ENCODE measurements around the gene LLCFC1.

LLCFC1 gene

DNA sequence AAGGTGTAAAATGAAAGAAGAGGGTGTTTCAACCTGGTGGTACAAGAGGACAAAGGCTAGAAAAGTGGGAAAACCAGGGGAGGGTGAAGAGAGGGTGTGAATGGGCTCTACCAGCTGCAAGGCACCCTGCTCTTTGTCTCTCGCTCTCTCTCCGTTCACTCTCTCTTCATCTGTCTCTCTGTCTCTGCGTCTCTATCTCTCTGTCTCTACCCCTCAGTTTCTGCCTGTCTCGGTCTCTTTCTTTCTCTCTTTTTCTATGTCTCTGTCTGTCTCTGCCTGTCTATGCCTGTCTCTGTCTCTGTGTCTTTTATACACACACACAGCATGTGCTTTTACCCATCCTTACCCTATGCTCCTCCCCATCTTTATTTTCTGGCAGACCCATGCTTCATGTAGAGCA, 673 bp upstream of the LLCFC1 start:
- H3K36me3 ChIP-seq, result no peaks in the 10 kb centered on the region
- H3K9me3 ChIP-seq, result 0 out of 2 replicates have a peak, but pooled peaks cover 6% of the 10 kb centered on the region
- no peaks in the 10 kb centered on the region for H3K27me3 ChIP-seq
- no peak overlapping the region for H3K27ac ChIP-seq
- H3K4me2 ChIP-seq, result no peak overlapping the region
- no peak for TF ChIP-seq Cebpa-rat (IDR thresholded peaks at IDR 0.05)
- H3K4me1 ChIP-seq, result peaks cover 20% of the 10 kb centered on the region
- no peak overlapping the region for H3K9ac ChIP-seq
- H4K20me1 ChIP-seq, result no peaks in the 10 kb centered on the region
- no peak overlapping the region for H3K4me3 ChIP-seq

DNA sequence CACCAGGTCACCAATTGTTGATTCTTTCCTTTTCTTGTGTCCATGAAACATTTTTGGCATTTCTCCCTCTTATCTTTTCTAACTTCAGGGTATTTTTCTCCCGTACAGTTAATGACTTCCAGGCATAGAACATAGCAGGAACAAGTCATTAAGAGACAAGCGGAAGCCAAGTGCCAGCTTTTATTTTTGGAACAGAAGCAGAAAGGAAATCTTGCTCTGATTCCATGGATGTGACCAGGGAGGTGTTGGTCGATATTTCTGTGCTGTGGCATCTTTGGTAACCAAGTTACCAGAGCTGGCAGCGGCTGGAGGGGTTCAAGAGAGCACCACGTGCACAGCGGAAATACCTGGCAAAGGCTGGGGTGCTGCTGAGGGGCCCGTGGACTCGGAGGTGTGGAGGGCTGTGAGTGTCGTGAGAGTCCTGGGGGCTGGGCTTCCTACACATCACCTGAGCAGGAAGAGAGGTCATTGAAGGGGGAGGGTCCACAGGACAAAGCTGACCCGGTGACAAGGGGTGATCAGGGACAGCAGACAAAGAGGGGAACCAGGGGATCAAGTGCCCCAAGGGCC, 1.8 kb downstream of the LLCFC1 start:
- H3K27ac ChIP-seq, result no peak overlapping the region
- no peak overlapping the region for H3K9ac ChIP-seq
- H4K20me1 ChIP-seq, result no peaks in the 10 kb centered on the region
- H3K4me1 ChIP-seq, result peaks cover 15% of the 10 kb centered on the region
- no peaks in the 10 kb centered on the region for H3K27me3 ChIP-seq
- no peak overlapping the region for H3K4me3 ChIP-seq
- no peaks in the 10 kb centered on the region for H3K36me3 ChIP-seq
- no peak overlapping the region for H3K4me2 ChIP-seq
- 0 out of 2 replicates have a peak, but pooled peaks cover 6% of the 10 kb centered on the region for H3K9me3 ChIP-seq
- TF ChIP-seq Cebpa-rat (IDR thresholded peaks at IDR 0.05), result no peak

DNA sequence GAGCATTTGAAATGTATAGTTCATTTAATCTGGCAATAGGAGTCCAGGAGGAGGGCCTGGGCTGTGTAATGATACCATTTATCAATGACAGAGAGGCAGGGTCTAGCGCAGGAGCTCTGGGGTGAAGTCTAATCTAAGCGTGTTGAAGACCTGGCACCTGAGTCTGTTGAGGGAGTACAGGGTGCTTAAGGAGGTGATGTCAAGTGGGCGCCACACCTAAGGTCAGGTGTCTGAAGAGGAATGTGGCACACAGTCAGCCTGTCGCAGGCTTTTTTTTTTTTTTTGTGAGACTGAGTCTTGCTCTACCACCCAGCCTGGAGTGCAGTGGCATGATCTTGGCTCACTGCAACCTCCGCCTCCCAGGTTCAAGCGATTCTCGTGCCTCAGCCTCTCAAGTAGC, 2.3 kb downstream of the LLCFC1 start:
- no peak overlapping the region for H3K4me2 ChIP-seq
- H3K27me3 ChIP-seq, result no peaks in the 10 kb centered on the region
- no peaks in the 10 kb centered on the region for H4K20me1 ChIP-seq
- no peak overlapping the region for H3K9ac ChIP-seq
- H3K27ac ChIP-seq, result no peak overlapping the region
- no peaks in the 10 kb centered on the region for H3K36me3 ChIP-seq
- H3K4me1 ChIP-seq, result peaks cover 20% of the 10 kb centered on the region
- H3K4me3 ChIP-seq, result no peak overlapping the region
- TF ChIP-seq Cebpa-rat (IDR thresholded peaks at IDR 0.05), result no peak
- H3K9me3 ChIP-seq, result 0 out of 2 replicates have a peak, but pooled peaks cover 6% of the 10 kb centered on the region

DNA sequence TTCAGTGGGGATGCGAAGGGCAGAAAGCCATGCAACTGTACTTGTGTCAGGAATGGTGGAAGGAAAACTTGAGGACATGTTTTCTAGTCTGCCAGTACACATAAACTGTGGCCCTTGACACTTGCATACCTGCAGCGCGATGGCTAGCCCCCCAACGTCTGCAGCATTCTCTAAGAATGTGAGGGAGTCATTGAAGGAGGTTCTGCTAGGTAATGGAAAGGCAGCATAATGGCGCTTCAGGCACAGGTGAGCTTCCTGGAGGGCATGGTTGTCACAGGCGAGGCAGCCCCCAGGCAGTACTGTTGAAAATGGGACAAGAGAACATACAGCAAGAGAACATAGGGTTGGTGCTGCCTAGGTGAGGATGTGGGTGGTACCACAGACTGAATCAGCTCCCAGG, 3.5 kb downstream of the LLCFC1 start:
- no peaks in the 10 kb centered on the region for H3K27me3 ChIP-seq
- H3K36me3 ChIP-seq, result no peaks in the 10 kb centered on the region
- H3K9ac ChIP-seq, result no peak overlapping the region
- H3K4me1 ChIP-seq, result peaks cover 32% of the 10 kb centered on the region
- H3K4me3 ChIP-seq, result no peak overlapping the region
- H3K27ac ChIP-seq, result no peak overlapping the region
- no peaks in the 10 kb centered on the region for H4K20me1 ChIP-seq
- no peak for TF ChIP-seq Cebpa-rat (IDR thresholded peaks at IDR 0.05)
- H3K4me2 ChIP-seq, result no peak overlapping the region
- H3K9me3 ChIP-seq, result 0 out of 2 replicates have a peak, but pooled peaks cover 6% of the 10 kb centered on the region

DNA sequence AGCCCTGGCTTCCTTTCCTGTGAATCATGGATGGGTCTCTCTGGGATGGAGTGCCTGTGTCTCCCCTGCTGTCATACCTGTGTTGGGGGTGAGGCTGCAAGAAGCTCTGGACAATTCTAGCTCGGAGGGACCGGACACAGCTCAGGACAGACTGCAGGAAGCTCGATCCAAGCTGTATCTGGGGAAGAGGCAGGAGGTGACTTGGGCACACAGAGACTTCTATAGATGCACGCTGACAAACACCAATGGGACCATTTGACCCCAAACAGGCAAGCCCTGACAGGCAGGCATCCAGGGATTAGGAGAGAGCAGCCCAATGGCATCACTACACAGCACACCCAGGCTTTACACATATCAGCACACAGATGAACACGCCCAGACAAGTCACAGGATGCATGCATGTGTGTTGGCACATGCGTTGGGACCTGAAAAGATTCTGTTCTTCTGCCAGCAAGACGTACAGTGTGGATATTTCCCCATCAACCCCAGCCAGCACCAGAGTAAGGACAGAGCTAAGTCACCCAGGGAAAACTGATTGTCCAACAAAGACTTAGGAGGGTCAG, 4.5 kb downstream of the LLCFC1 start:
- no peak for TF ChIP-seq Cebpa-rat (IDR thresholded peaks at IDR 0.05)
- no peaks in the 10 kb centered on the region for H3K27me3 ChIP-seq
- no peaks in the 10 kb centered on the region for H3K36me3 ChIP-seq
- H3K4me1 ChIP-seq, result peaks cover 42% of the 10 kb centered on the region
- no peak overlapping the region for H3K4me2 ChIP-seq
- H3K27ac ChIP-seq, result no peak overlapping the region
- H3K9ac ChIP-seq, result no peak overlapping the region
- H4K20me1 ChIP-seq, result no peaks in the 10 kb centered on the region
- no peak overlapping the region for H3K4me3 ChIP-seq
- 0 out of 2 replicates have a peak, but pooled peaks cover 6% of the 10 kb centered on the region for H3K9me3 ChIP-seq

DNA sequence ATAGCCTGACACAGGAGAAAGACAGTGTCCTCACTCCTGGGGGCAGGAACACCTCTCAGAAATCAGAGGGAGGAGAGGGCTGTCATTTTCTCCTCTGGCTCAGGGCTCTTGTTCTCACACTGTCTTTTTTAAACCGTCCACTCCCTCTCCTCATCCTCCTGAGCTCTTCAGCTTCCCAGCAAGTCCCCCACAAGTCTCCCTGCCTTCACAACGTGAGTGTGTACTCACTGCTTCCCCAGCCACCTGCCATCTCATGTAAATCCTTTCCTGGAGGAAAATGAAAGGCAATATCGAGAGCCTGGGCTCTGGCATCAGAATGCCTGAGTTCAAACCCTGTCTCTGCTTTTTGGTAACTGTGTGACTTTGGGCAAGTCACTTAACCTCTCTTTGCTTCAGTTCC, 5.7 kb downstream of the LLCFC1 start:
- Histone ChIP-seq H3K9me3 (0 out of 2 replicates have a peak, but pooled peaks cover 6% of the 10 kb centered on the region), H4K20me1 (no peaks in the 10 kb centered on the region), H3K27me3 (no peaks in the 10 kb centered on the region), H3K36me3 (no peaks in the 10 kb centered on the region), H3K4me1 (peaks cover 53% of the 10 kb centered on the region), H3K9ac (peak overlapping the region; percentile 9; the same call in 1 of the 2 replicates), H3K4me2 (no peak overlapping the region), H3K27ac (no peak overlapping the region; the same call in 1 of the 2 replicates), H3K4me3 (no peak overlapping the region)
- TF ChIP-seq Cebpa-rat (IDR thresholded peaks at IDR 0.05), result no peak

DNA sequence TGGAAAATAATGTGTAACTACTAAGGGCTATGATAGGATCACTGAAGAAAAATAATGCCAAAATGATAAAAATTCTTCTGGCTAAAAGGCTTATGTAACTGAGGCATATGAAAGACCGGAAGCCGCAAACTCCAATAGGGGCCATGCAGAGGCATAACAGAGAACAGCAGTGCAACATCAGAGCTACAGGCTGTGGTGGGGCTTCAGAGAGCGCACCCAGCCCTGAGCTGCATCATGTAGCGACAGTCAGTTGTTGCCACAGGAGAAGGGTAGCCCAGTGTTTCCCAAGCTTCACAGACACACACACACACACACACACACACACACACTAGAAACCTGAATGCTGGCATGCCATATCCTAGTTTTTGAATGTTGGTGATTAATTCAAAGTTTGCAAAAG, 9.3 kb downstream of the LLCFC1 start:
- no peak for TF ChIP-seq Cebpa-rat (IDR thresholded peaks at IDR 0.05)
- Histone ChIP-seq H3K27me3 (no peaks in the 10 kb centered on the region), H4K20me1 (no peaks in the 10 kb centered on the region), H3K27ac (peak overlapping the region; percentile 18; the same call in 1 of the 2 replicates), H3K4me1 (peaks cover 83% of the 10 kb centered on the region), H3K4me2 (peak overlapping the region; percentile 85), H3K36me3 (no peaks in the 10 kb centered on the region), H3K4me3 (no peak overlapping the region), H3K9ac (no peak overlapping the region), H3K9me3 (peaks cover 8% of the 10 kb centered on the region)

DNA sequence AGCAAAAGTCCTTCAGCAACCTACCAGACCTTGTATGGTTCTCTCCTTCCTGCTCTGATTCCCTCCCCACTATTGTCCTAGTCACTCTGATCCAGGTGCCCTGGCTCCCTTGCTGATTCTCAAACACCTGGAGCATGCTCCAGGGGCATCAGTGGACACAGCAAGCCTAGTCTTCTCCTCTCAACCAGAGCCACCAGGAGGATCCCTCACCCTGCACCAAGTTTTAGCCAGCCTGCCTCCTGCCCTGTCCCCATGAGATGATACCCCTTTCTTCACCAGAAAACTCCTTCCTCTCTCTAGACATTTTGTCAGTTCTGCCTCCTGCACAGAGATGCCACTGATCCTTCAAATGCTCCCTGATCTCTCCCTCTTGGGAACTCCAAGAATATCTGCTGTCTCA, 11.0 kb downstream of the LLCFC1 start:
- Histone ChIP-seq H3K27me3 (no peaks in the 10 kb centered on the region), H3K9ac (no peak overlapping the region), H3K4me2 (peak overlapping the region; percentile 85), H3K27ac (peak overlapping the region; percentile 61; the same call in 1 of the 2 replicates), H3K36me3 (no peaks in the 10 kb centered on the region), H3K9me3 (peaks cover 23% of the 10 kb centered on the region), H3K4me3 (peak overlapping the region; percentile 30; the same call in 1 of the 2 replicates), H4K20me1 (no peaks in the 10 kb centered on the region), H3K4me1 (peaks cover 80% of the 10 kb centered on the region)
- TF ChIP-seq Cebpa-rat (IDR thresholded peaks at IDR 0.05), result no peak

DNA sequence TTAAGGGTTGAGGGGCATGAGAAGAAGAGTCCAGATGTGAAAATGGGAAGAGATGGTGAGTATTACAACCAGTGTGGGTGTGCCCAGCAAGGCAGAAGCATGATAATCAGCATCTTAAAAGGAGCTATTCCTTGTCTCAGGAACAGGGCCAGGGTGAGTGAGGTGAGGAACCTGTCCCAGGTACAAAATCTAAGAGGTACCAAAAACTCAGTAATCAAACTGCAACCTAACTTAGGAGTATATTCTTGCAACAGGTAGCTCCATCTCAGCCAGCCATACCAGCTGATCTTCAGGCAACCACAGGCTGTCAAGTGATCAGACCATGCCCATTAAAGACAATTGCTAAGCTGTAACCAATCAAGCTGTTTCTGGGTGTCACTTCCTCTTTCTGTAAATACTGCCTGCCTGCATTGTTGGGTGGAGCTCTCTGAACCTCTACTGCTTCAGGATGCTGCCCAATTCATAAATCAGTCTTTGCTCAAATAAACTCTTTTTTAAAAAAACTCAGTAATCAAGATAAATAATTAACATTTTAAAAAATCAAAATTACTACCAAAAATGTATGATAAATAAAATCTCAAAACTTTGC, 15.5 kb downstream of the LLCFC1 start:
- H3K4me2 ChIP-seq, result no peak overlapping the region
- no peaks in the 10 kb centered on the region for H4K20me1 ChIP-seq
- peaks cover 41% of the 10 kb centered on the region for H3K4me1 ChIP-seq
- H3K36me3 ChIP-seq, result 0 out of 2 replicates have a peak, but pooled peaks cover 5% of the 10 kb centered on the region
- H3K9ac ChIP-seq, result no peak overlapping the region
- H3K27me3 ChIP-seq, result no peaks in the 10 kb centered on the region
- no peak overlapping the region for H3K27ac ChIP-seq
- no peak overlapping the region for H3K4me3 ChIP-seq
- peaks cover 54% of the 10 kb centered on the region for H3K9me3 ChIP-seq
- TF ChIP-seq Cebpa-rat (IDR thresholded peaks at IDR 0.05), result no peak

DNA sequence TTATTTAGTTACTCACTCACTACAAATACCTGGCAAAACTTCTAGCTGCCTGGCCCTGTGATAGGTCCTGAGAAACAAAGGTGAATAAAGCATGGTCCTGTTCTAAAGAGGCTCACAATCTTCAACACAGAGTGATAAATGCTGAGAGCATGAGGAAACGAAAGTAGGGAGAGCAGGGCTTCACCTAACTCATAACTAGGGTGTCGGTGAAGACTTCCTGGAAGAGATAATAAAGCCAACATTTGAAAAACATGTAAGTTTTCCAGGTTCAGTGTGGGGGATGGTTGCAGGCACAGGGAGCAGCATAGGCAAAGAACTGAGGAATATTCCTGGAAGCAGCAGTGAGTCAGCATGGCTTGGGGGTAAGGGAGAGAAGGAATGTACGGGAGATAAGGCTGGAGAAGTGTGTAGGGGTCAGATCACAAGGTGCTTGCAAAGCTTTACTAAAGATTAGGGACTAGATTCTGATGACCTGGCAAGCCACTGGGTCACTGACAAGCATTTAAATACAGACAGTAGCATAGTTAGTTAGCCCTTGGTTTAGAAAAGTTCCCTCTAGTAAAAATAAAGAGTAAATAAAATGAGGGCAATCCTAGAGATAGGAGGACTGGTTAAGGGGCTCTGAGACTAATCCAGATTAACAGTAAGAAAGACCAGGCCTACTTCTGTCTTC, 17.8 kb downstream of the LLCFC1 start:
- Histone ChIP-seq H4K20me1 (no peaks in the 10 kb centered on the region), H3K27me3 (no peaks in the 10 kb centered on the region), H3K36me3 (0 out of 2 replicates have a peak, but pooled peaks cover 5% of the 10 kb centered on the region), H3K4me1 (peaks cover 24% of the 10 kb centered on the region), H3K9ac (no peak overlapping the region), H3K4me3 (no peak overlapping the region), H3K4me2 (no peak overlapping the region), H3K9me3 (peaks cover 54% of the 10 kb centered on the region), H3K27ac (no peak overlapping the region)
- no peak for TF ChIP-seq Cebpa-rat (IDR thresholded peaks at IDR 0.05)

Data from BLaER1 (cell line).